Thymus (tissue), 11 donors: ENCODE results near the gene ABCB6. TPM values are rescaled to one million over a fixed set of nuclear protein-coding genes. Genes with fewer than 3 reads are reported as not detected.

ENCODE experiments used
- DNase-seq, 9 donors: peaks; one replicate each; pipeline ENCODE4 v3.0.0-alpha.2; 2013; ENCODE audit warnings: low spot score in 9 of 9, low read depth in 6 of 9, missing footprints in 1 of 9
- H3K27ac ChIP-seq, 2 donors: one replicate each; pipeline ENCODE4 v1.5.1; 2013; ENCODE audit warnings: control low read depth in 1 of 2, low read depth in 1 of 2, low read length in 1 of 2, mild to moderate bottlenecking in 1 of 2, moderate library complexity in 1 of 2
- H3K27me3 ChIP-seq, 2 donors: one replicate each; pipeline ENCODE4 v1.5.1; 2013; ENCODE audit warnings: low read length in 1 of 2; ENCODE audit not compliant: control insufficient read depth in 2 of 2, insufficient read depth in 1 of 2
- H3K36me3 ChIP-seq, 2 donors: one replicate each; pipeline ENCODE4 v1.5.1; 2013; ENCODE audit warnings: low read length in 1 of 2, mild to moderate bottlenecking in 1 of 2, moderate library complexity in 1 of 2; ENCODE audit not compliant: control insufficient read depth in 2 of 2, insufficient read depth in 2 of 2
- H3K4me1 ChIP-seq, 2 donors: one replicate each; pipeline ENCODE4 v1.5.1; 2013; ENCODE audit warnings: low read length in 2 of 2; ENCODE audit not compliant: control insufficient read depth in 2 of 2, insufficient read depth in 2 of 2
- H3K4me3 ChIP-seq, 2 donors: one replicate each; pipeline ENCODE4 v1.5.1; 2013; ENCODE audit warnings: low read length in 2 of 2, control low read depth in 1 of 2, mild to moderate bottlenecking in 1 of 2
- H3K9me3 ChIP-seq, 2 donors: one replicate each; pipeline ENCODE4 v1.5.1; 2013; ENCODE audit warnings: low read length in 1 of 2, mild to moderate bottlenecking in 1 of 2; ENCODE audit not compliant: control insufficient read depth in 2 of 2, insufficient read depth in 1 of 2
- WGBS: extraction: QIAGEN DNeasy Blood & Tissue Kit; methylation state at CpG from one replicate; pipeline ENCODE4 v1.1.7; 2013; 5-methylcytosine and 5-hydroxymethylcytosine counted together
- polyA plus RNA-seq: library from polyadenylated mRNA; stranded (reverse); fragments of 200-250 nt; gene quantifications from one replicate; pipeline ENCODE4 v1.2.3, GENCODE V29; 2013
- total RNA-seq: library from RNA; stranded (reverse); fragments of 120-200 nt; gene quantifications from one replicate; pipeline ENCODE4 v1.2.4, GENCODE V29; 2013
- donor health status: healthy.

ABCB6 gene
- total and polyA plus RNA-seq, 2 donors = 8.2 to 29.3 TPM

GRCh38 chr2:219247678-219248642 lies 29.2 kb upstream of the ABCB6 start:
- H3K9me3 ChIP-seq = peaks cover 0 to 7% of the 10 kb centered on the region in 2 donors
- peaks cover 12 to 19% of the 10 kb centered on the region in 2 donors for H3K27me3 ChIP-seq
- H3K36me3 ChIP-seq = peaks cover 23 to 24% of the 10 kb centered on the region in 2 donors
- peak overlapping the region; percentile 14 to 33 for H3K4me3 ChIP-seq
- H3K27ac ChIP-seq = peak overlapping the region; percentile 87 to 94
- peaks cover 46 to 77% of the 10 kb centered on the region in 2 donors for H3K4me1 ChIP-seq
- 52% methylated on average over 17 of the region's 17 CpGs for WGBS
- peak in 7 of 9 donors; percentile 61 to 91 (median 77) for DNase-seq

- peaks cover under 1 to 6% of the 10 kb centered on the region in 2 donors for H3K27me3 ChIP-seq
- H3K4me1 ChIP-seq = peaks cover 43 to 63% of the 10 kb centered on the region in 2 donors
- H3K9me3 ChIP-seq = peaks cover 0 to 5% of the 10 kb centered on the region in 2 donors
- DNase-seq = no peak
- WGBS = 93% methylated on average over 10 of the region's 10 CpGs
- peaks cover 23% of the 10 kb centered on the region in 2 donors for H3K36me3 ChIP-seq
- H3K4me3 ChIP-seq = peak overlapping the region in 1 of 2 donors; percentile 98
- H3K27ac ChIP-seq = peak overlapping the region in 1 of 2 donors; percentile 72
Measured at GRCh38 chr2:219246559-219246958, 27.8 kb upstream of the ABCB6 start.

GRCh38 chr2:219245899-219246230 lies 27.1 kb upstream of the ABCB6 start:
- Histone ChIP-seq H3K36me3 (peaks cover 17 to 23% of the 10 kb centered on the region in 2 donors), H3K27me3 (peaks cover 0 to 2% of the 10 kb centered on the region in 2 donors), H3K4me3 (peak overlapping the region; percentile 87 to 98), H3K4me1 (peaks cover 43 to 59% of the 10 kb centered on the region in 2 donors), H3K9me3 (peaks cover 0 to 5% of the 10 kb centered on the region in 2 donors), H3K27ac (peak overlapping the region; percentile 83 to 96)
- peak in 1 of 9 donors; percentile 50 for DNase-seq
- 30% methylated on average over 10 of the region's 10 CpGs for WGBS

- DNase-seq = peak in 8 of 9 donors; percentile 80 to 93 (median 87)
- under 1% methylated on average over 46 of the region's 46 CpGs for WGBS
- Histone ChIP-seq H3K27ac (peak within 1 kb of the TSS; percentile 83 to 96), H3K4me1 (peaks cover 43 to 56% of the 10 kb centered on the region in 2 donors), H3K4me3 (peak within 1 kb of the TSS; percentile 87 to 98), H3K27me3 (peaks cover 0 to 2% of the 10 kb centered on the region in 2 donors), H3K9me3 (peaks cover 0 to 5% of the 10 kb centered on the region in 2 donors), H3K36me3 (peaks cover 12 to 20% of the 10 kb centered on the region in 2 donors)
Measured at GRCh38 chr2:219245148-219245898, 26.6 kb upstream of the ABCB6 start, which contains the start of the genes GLB1L and STK16. TSS of gene GLB1L (minus strand) at chr2:219245444. CDS start at chr2:219243573, 1,871 bp downstream. TSS of gene STK16 (plus strand) at chr2:219245479. CDS start at chr2:219246000, 521 bp downstream.

GRCh38 chr2:219244789-219245147 lies 26.0 kb upstream of the ABCB6 start:
- peak overlapping the region; percentile 87 to 98 for H3K4me3 ChIP-seq
- peak overlapping the region; percentile 83 to 96 for H3K27ac ChIP-seq
- peaks cover 7 to 17% of the 10 kb centered on the region in 2 donors for H3K36me3 ChIP-seq
- no peak for DNase-seq
- peaks cover 0 to 2% of the 10 kb centered on the region in 2 donors for H3K27me3 ChIP-seq
- peaks cover 0 to 5% of the 10 kb centered on the region in 2 donors for H3K9me3 ChIP-seq
- H3K4me1 ChIP-seq = peaks cover 41 to 50% of the 10 kb centered on the region in 2 donors
- 44% methylated on average over 6 of the region's 6 CpGs for WGBS

- WGBS = 72% methylated on average over 28 of the region's 28 CpGs
- Histone ChIP-seq H3K36me3 (peaks cover 9 to 19% of the 10 kb centered on the region in 2 donors), H3K27me3 (peaks cover 0 to 2% of the 10 kb centered on the region in 2 donors), H3K9me3 (peaks cover 0 to 5% of the 10 kb centered on the region in 2 donors), H3K4me3 (no peak overlapping the region), H3K27ac (peak overlapping the region in 1 of 2 donors; percentile 26), H3K4me1 (peaks cover 27 to 36% of the 10 kb centered on the region in 2 donors)
- no peak for DNase-seq
Measured at GRCh38 chr2:219243291-219243761, 24.6 kb upstream of the ABCB6 start.

GRCh38 chr2:219234331-219234730 lies 15.6 kb upstream of the ABCB6 start:
- peaks cover 5 to 9% of the 10 kb centered on the region in 2 donors for H3K4me1 ChIP-seq
- over 99% methylated on average over 3 of the region's 3 CpGs for WGBS
- DNase-seq = no peak
- H3K27ac ChIP-seq = no peak overlapping the region
- no peak overlapping the region for H3K4me3 ChIP-seq
- H3K9me3 ChIP-seq = no peaks in the 10 kb centered on the region
- no peaks in the 10 kb centered on the region for H3K27me3 ChIP-seq
- H3K36me3 ChIP-seq = peaks cover 59 to 71% of the 10 kb centered on the region in 2 donors

DNA sequence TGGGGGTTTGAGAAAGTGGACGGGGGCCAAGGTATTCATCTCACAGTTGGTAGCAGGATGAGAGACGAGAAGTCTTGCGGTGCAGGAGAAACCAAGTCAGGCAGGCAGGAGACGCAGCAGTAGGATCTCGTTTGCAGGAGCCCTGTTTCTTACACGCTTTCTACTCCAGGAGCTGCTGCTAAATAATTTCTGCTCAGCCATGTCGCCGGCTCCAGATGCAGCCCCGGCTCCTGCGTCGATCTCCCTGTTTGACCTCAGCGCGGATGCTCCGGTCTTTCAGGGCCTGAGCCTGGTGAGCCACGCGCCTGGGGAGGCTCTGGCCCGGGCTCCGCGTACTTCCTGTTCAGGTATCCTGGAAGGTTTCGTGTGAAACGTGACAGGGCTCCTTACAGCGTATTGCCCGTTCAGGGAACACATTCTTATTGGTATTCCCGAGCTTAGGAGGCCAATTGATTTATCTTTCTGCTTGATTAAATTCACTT lies 11.3 kb upstream of the ABCB6 start:
- Histone ChIP-seq H3K9me3 (no peaks in the 10 kb centered on the region), H3K27me3 (no peaks in the 10 kb centered on the region), H3K27ac (peak overlapping the region; percentile 89 to 96), H3K4me3 (peak overlapping the region; percentile 70 to 99), H3K4me1 (peaks cover 16 to 23% of the 10 kb centered on the region in 2 donors), H3K36me3 (peaks cover 55 to 56% of the 10 kb centered on the region in 2 donors)
- under 1% methylated on average over 24 of the region's 24 CpGs for WGBS
- peak in 2 of 9 donors; percentile 27 to 69 for DNase-seq
